GM12891 (cell line): ENCODE data around the gene PDXDC1.
"Not testable (repeated sequence)": the region's sequence is repeated elsewhere in the genome, so short reads cannot be mapped to it uniquely, and the experiment has no call there.

Experiments
- DNase-seq: peaks from one replicate; pipeline ENCODE4 v3.0.0; 2011; ENCODE audit warnings: low spot score; ENCODE audit not compliant: insufficient read length
- FAIRE-seq: peaks from 2 replicates; lab custom pipeline; 2011; peaks lifted over from hg19 to GRCh38; lab: Jason Lieb, UNC

Gene PDXDC1

DNA sequence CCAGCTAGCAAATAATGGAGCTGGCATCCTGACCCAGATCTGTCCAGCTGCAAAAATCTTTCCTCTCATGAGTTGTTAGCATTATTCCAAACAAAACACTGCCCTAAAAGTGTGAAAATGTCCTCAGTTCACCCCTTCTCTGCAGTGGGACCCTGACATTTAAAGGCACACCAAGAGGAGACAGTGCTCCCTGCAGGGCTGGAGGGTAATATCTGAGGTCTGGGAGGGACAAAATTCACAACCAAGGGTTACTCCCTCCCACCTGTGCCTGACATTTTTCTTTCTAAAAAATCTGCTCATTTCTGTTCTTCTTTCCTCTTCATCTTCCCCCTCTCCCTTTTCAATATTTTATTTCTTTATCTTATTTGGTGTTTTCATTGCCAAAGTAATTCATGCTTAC, 191.4 kb downstream of the PDXDC1 start:
- not testable (repeated sequence) for DNase-seq, FAIRE-seq

DNA sequence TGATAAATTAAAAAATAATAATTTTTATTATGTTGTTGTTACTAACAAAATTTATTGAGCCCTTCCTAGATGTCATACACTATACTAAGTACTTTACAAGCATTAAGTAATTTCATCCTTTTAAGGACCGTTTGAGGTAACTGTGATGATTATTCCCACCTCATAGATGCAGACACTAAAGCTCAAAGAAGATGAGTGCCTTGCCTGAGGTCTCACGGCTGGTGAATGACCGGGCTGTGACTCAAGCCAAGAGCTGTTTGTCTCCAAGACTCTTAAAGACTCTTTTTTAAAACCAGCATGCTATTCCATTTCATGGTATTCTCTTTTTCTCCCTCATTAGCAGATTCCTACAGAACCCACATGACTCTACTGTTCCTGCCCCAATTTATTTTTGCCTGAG, 193.5 kb downstream of the PDXDC1 start:
- not testable (repeated sequence) for DNase-seq, FAIRE-seq

DNA sequence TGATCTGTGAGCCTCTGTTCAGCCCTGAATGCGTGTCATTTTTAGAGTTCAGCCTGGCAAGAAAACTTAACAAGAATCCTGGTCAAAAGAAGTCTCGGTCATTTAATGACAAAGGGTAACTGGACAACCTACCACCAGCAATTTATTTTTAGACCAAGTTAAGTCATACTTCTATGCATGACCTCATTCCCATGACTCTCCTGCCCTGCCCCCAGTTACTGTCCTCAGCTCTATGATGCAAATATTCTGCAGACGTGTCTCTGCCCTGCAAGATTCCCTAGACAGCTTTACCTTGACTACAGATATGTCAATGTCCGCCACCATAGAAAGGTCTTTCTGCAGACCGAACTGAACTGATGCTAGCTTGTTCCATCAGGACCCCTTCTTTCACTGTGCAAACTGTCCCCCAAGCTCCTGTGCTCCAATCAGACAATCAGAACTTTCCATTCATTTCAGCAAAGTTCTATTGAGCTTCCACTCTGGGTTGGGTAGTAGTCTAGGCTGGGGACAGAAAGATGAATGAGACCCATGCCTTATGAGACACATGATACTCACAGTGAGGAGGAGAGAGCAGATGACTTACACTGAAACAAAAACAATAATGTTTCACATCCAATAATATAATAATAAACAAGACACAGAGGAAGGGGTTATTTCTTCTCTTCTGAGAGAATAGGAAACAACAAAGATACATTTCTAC, 194.3 kb downstream of the PDXDC1 start:
- DNase-seq, FAIRE-seq: not testable (repeated sequence)

DNA sequence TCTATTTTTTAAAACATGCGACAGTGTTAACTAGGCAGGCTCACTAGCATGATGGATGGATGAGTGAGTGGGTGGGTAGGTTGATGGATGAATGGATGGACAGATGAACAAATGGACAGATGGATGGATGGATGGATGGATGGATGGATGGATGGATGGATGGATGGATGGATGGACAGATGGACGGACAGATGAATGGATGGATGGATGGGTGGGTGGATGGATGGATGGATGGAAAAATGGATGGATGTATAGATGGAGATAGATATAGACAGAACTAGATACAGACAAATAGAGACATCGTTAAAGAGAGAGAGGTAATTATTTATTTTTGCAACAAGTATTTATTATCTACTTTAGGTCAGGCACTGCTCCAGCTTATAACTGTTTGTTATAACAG, 205.1 kb downstream of the PDXDC1 start:
- FAIRE-seq, DNase-seq: not testable (repeated sequence)

DNA sequence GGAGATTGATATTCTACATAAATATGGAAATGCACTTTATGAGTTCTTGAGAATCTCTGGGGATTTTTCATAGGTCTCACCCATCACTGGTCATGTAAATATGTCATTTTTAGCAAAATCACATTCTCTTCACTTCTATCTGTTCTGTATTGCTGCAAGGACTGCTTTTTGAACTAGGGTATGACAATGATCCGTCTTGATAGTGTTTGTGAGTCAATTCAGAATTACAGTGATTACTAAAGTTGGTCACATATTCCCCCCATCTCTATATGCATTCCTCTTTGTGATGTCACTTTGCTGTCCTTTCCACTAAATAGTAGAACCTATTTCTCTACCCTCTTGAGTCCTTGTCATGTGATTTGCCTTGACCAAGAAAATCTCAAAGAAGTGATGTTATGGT, 206.1 kb downstream of the PDXDC1 start:
- DNase-seq, FAIRE-seq: not testable (repeated sequence)

DNA sequence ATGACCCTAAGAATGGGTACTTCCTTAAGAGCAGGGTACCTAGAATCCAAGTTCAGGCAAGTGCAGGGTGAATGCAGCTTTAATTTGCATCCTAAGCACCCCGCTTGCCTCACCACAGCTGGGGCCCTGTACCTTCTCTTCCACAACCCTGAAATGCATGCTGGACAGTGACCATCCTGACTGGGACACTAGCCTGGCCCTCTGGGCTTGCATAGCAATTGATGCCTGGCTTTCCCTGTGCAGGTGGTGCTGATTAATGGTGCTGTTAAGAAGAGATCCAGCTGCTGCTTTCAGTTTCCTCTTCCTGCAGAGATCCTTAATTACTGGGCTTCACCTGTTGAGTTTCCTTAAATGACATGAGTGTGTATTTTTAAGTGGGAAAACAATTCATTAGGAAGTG, 209.2 kb downstream of the PDXDC1 start:
- not testable (repeated sequence) for FAIRE-seq

More for the DNA sequence above, 209.2 kb downstream of the PDXDC1 start:
- DNase-seq: not testable (repeated sequence)
